OCI-LY7 (cell line): Measurements from ENCODE around the gene SIDT1.
A peak's percentile ranks its signal among the peaks of the same experiment; 100 is the strongest.

Experiments
- EZH2phosphoT487 ChIP-seq: fragments of 200-600 bp; sonication (generic); IDR thresholded peaks from 2 replicates; pipeline ENCODE4 v1.6.1; 2018; ENCODE audit warnings: low read depth, borderline replicate concordance, mild to moderate bottlenecking, mixed run types, antibody characterized with exemption, low read length, moderate library complexity, mixed read lengths
- TF ChIP-seq, protein P1 (sequence below): fragments of 200-600 bp; sonication (generic); conservative IDR thresholded peaks from 2 replicates; pipeline ENCODE4 v1.5.1; 2014; ENCODE audit warnings: mild to moderate bottlenecking, antibody characterized with exemption, low read length, moderate library complexity, mixed read lengths

DNA sequence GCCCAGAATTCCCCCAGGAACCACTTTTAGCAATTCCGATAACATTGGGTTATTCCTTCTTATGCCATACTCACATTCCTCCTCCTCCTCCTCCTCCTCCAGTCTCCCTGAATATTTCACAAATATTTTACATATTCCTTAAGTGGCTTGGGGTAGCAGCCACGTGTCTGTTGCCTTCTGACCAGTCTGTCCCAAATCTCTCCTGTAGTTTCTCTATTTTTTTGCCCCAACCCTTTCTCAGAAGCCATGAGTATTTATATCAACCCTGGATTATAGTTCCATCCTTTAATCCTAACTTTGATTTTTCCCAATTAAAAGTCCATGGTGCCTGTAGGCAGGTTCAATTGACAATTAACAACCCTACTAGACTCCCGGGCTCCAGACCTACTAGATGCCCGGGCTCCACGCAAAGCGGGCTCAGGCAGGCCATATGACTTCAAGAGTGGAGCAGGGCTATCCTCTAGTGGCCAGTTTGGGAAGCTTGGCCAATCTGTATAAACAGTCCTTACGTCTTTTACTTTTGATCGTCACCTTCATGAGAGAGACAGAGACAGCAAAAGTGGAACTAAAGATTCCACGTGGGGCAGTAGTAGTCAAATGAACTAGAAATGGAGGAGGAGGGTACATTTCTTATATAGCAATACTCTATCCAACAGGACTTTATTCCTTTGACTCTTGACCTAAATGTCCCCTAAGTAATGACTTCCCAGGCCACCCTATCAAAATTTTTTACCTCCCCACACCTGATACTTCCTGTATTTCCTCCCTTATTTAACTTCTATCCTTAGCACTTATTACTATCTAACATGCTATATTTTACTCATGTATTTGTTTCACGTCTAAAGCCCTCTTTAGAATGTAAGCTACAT, 94.4 kb downstream of the SIDT1 start:
- TF ChIP-seq, protein P1, sequence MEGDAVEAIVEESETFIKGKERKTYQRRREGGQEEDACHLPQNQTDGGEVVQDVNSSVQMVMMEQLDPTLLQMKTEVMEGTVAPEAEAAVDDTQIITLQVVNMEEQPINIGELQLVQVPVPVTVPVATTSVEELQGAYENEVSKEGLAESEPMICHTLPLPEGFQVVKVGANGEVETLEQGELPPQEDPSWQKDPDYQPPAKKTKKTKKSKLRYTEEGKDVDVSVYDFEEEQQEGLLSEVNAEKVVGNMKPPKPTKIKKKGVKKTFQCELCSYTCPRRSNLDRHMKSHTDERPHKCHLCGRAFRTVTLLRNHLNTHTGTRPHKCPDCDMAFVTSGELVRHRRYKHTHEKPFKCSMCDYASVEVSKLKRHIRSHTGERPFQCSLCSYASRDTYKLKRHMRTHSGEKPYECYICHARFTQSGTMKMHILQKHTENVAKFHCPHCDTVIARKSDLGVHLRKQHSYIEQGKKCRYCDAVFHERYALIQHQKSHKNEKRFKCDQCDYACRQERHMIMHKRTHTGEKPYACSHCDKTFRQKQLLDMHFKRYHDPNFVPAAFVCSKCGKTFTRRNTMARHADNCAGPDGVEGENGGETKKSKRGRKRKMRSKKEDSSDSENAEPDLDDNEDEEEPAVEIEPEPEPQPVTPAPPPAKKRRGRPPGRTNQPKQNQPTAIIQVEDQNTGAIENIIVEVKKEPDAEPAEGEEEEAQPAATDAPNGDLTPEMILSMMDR = peak; percentile 86
- no peak for TF ChIP-seq EZH2phosphoT487
